GM12891 (cell line): ENCODE measurements around the gene OLFM3.

Source experiments
- POLR2A ChIP-seq: IDR thresholded peaks from 2 replicates; pipeline ENCODE4 v1.6.1; 2011; ENCODE audit warnings: low read depth, low read length, control low read depth
- POLR2AphosphoS5 ChIP-seq: IDR thresholded peaks from 2 replicates; pipeline ENCODE4 v1.6.1; 2011; ENCODE audit warnings: low read depth, low read length, control low read depth

DNA sequence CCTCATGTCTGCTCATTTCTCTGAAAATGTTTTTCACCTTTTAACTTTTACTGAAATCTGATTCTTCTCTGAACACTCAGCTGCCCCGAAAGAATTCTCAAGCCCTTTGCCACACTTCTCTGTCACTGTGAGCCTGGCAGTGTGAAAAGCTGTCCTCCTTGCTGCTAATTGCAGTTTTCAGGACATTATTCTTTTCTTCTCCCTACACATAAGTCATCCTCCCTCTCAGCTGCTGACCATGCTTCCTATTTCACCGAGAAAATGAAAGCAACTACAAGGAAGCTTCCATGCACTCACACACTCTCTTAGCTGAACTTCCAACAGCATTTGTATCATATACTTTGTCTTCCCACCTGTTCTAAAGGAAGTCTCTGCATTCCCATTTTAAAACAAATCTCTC lies 15.8 kb downstream of the OLFM3 start:
- TF ChIP-seq POLR2A = no peak
- TF ChIP-seq POLR2AphosphoS5 = no peak
